ENCODE measurements around the gene PLVAP. TPM values are rescaled to one million over a fixed set of nuclear protein-coding genes. Genes with fewer than 3 reads are reported as not detected.

PLVAP gene
- total RNA-seq, 1 experiment from 2014 or later: not detected

DNA sequence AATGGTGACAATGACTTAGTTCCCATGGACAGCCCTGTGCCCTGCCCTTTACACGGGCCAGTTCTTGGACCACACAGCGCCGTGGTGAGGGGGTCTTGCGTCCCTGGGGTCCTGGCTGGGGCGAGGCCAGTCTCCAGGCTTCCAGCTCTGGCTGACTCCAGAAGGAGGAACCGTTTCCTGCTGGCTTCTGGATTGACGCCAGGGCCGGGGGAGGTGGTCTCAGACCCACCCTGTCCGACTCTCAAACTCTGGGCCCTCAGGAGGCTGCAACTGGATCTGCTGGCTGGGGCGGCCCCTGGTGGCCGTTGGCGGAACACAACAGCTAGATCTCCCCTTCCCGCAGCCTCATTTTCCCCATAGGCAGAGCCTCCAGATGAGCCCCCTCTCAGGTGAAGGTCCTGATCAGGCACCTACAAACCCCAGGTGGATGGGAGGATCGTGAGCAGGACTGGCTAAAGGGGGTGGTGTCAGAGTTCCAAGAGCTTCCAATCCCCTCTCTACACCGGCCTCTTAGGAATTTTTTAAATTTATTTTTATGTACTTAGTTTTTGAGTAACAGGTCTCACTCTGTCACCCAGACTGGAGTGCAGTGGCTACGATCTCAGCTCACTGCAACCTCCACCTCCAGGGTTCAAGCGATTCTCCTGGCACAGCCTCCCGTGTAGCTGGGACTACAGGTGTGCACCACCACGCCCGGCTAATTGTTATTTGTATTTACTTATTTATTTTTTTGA lies 8.9 kb upstream of the PLVAP start:
- Histone ChIP-seq H3K4me2 (ENCODE audit: insufficient read depth, insufficient read length, low read length) (no peak overlapping the region), H2BK120ac (ENCODE audit: low read depth, low read length, poor library complexity, severe bottlenecking) (no peak overlapping the region), H3K79me1 (ENCODE audit: insufficient read depth, low read depth, low read length, poor library complexity, severe bottlenecking) (no peaks in the 10 kb centered on the region), H3K56ac (ENCODE audit: insufficient read length, low read depth, low read length) (no peak overlapping the region), H2AK5ac (ENCODE audit: insufficient read length, low read length) (no peak overlapping the region), H2BK15ac (ENCODE audit: low read depth, low read length) (no peak overlapping the region), H4K5ac (ENCODE audit: insufficient read length, low read depth, low read length) (no peak overlapping the region), H2BK20ac (ENCODE audit: low read depth, low read length, poor library complexity, severe bottlenecking) (no peak overlapping the region), H3T11ph (ENCODE audit: low read length) (no peak overlapping the region), H3K23me2 (ENCODE audit: insufficient read length, low read depth, low read length, poor library complexity, severe bottlenecking) (peaks cover 7% of the 10 kb centered on the region), H4K91ac (ENCODE audit: insufficient read length, low read depth, low read length) (no peak overlapping the region), H2BK12ac (ENCODE audit: insufficient read length, low read depth, low read length) (no peak overlapping the region), H3K9ac (ENCODE audit: extremely low read depth, insufficient read length, low read length) (no peak overlapping the region), H3K27me3 (ENCODE audit: insufficient read depth, low read length) (no peaks in the 10 kb centered on the region), H4K20me1 (ENCODE audit: control insufficient read depth, insufficient read depth, insufficient read length) (no peaks in the 10 kb centered on the region), H3K4ac (ENCODE audit: low read depth, low read length) (no peak overlapping the region), H3K27ac (ENCODE audit: insufficient read length, low read depth, low read length) (no peak overlapping the region), H3K18ac (ENCODE audit: insufficient read length, low read depth, low read length) (no peak overlapping the region), H3K14ac (ENCODE audit: insufficient read depth, low read length) (no peak overlapping the region), H4K8ac (replicated peaks; ENCODE audit: insufficient read length, low read depth, low read length) (no peak overlapping the region), H3K4me1 (ENCODE audit: insufficient read depth, low read length) (no peaks in the 10 kb centered on the region; the same call in 1 of the 2 replicates), H3K23ac (ENCODE audit: insufficient read length, low read depth, low read length) (no peak overlapping the region), H3K9me3 (ENCODE audit: control insufficient read depth, low read depth, low read length) (no peaks in the 10 kb centered on the region), H3K79me2 (ENCODE audit: insufficient read depth, low read length) (no peaks in the 10 kb centered on the region), H2AFZ (ENCODE audit: low read length) (no peak overlapping the region), H2BK5ac (ENCODE audit: insufficient read length, low read length) (no peak overlapping the region)
- TF ChIP-seq, protein P1, sequence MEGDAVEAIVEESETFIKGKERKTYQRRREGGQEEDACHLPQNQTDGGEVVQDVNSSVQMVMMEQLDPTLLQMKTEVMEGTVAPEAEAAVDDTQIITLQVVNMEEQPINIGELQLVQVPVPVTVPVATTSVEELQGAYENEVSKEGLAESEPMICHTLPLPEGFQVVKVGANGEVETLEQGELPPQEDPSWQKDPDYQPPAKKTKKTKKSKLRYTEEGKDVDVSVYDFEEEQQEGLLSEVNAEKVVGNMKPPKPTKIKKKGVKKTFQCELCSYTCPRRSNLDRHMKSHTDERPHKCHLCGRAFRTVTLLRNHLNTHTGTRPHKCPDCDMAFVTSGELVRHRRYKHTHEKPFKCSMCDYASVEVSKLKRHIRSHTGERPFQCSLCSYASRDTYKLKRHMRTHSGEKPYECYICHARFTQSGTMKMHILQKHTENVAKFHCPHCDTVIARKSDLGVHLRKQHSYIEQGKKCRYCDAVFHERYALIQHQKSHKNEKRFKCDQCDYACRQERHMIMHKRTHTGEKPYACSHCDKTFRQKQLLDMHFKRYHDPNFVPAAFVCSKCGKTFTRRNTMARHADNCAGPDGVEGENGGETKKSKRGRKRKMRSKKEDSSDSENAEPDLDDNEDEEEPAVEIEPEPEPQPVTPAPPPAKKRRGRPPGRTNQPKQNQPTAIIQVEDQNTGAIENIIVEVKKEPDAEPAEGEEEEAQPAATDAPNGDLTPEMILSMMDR (conservative IDR thresholded peaks at IDR 0.05): peak; percentile 95
- peaks cover 0 to under 1% (median 0%) of the 10 kb centered on the region in 3 experiments; a peak in 1 of 7 replicates for H3K36me3 Mint-ChIP-seq (ENCODE audit: insufficient read depth in 1 of 3, low read depth in 3 of 3)
- no CpG with 5 or more reads among the region's 20 CpGs for WGBS (ENCODE audit: extremely low coverage, insufficient read length, low lambda C conversion rate)
- peaks cover 22% of the 10 kb centered on the region for H3K27me3 Mint-ChIP-seq (ENCODE audit: low read depth)
- peak; percentile 89 for DNase-seq
- H3K9me3 Mint-ChIP-seq: peaks cover 9 to 11% of the 10 kb centered on the region in 2 experiments
- no peak overlapping the region for H3K27ac Mint-ChIP-seq
- H3K4me1 Mint-ChIP-seq: peaks cover 6 to 8% of the 10 kb centered on the region in 2 experiments
- H3K4me3 Mint-ChIP-seq: no peak overlapping the region
